Measurements from ENCODE around the gene ABCF2.

Gene ABCF2

DNA sequence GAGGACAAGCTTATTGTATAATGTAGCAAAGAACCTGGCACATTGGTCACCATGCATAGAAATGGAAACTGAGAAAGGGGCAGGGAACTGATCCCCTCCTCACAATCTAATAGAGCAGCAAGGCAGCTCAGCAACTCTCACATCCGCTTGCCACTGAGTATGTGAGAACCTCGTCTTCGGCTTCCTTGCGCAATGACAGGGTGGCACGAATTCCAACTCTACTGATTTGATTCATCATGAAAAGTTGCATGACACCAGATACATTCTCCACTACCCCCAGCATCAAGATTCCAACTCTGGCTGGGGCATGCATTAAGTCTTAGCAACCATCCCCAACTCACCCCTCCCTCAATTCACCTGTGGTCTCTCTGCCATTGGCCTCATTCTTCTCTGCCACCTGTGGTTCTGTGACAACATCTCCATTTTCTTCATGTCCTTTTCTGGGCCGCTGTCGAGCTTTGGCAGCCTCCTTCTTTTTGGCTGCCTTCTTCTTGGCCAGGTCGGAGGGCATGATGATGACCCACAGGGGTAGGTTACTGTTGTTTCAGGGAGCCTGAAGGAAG lies 976 bp downstream of the ABCF2 start:
- DNase-seq (ENCODE audit: low spot score), result no peak

DNA sequence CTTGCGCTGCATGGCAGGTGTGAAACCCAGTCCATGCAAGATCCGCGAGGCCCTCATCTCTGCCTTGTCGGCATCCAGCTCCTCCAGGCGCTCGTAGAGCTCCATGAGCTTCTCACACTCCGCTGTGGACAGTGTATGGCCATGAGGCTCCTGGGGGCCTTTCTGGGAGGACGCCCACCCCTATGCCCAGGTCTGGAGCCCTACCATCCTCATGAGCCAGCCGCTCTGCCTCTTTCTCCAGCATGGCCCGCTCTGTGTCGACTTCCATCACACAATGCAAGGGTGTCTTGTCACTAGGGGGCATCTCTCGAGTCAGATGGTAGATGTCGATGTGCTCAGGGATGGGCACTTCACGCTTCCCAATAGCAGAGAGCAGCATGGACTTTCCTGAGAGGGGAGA lies 3.3 kb downstream of the ABCF2 start:
- DNase-seq (ENCODE audit: low spot score), result no peak

DNA sequence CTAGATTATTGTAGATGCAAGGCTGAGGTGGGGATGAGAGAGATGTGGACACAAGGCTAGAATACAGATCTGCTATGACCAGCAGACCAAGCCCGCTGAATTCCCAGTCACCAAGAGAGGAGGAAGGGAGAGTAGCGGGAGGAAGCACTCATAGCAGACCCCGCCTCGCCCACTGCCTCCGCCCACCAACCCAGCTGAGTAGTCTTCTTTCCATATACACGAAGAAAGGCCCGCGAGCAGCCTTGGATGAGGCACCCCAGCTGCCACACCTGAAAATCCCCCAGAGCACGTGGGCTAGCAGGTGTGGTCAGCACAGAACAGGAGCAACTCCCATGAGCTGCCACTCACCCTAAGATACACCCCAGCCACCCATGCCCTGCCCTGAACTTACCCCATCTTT lies 8.8 kb downstream of the ABCF2 start:
- no peak for DNase-seq (ENCODE audit: low spot score)

DNA sequence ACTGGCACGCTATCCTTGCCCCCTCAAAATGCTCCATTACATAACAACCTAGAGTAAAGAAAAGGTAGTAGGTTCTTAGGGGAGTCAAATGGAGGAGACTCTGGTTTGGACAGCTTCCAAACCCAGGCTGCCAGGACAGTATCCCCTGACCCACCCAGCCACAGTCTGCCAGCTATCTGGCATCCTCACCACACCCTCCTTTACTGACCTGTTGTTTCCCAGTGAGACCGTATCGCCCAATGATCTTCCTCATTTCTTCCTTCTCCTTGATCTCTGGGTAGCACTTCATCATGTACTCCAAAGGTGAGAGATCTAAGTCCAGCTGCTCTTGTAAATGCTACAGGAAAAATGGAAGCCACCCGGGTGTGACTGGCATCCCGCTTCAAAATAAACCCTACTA lies 11.6 kb downstream of the ABCF2 start:
- DNase-seq (ENCODE audit: low spot score), result no peak

DNA sequence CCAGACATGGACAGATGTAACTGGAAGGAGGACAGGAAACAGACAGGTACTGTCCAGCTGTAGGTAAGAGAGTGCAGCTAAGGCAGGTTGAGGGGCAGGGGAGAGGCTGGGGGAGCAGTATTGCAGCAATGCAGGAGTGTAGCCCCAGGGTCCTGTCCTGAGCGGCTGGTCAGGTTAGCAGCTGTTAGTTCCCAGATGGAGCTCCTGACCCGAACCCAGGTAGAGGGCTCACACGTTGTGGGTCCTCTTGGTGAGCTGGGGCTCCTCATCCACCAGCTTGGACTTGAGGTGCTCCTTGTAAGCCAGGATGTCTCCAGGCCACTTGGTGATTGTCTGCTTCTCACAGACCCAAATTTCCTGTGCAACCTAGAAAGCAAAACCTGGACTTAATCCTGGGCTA lies 13.2 kb downstream of the ABCF2 start:
- no peak for DNase-seq (ENCODE audit: low spot score)

DNA sequence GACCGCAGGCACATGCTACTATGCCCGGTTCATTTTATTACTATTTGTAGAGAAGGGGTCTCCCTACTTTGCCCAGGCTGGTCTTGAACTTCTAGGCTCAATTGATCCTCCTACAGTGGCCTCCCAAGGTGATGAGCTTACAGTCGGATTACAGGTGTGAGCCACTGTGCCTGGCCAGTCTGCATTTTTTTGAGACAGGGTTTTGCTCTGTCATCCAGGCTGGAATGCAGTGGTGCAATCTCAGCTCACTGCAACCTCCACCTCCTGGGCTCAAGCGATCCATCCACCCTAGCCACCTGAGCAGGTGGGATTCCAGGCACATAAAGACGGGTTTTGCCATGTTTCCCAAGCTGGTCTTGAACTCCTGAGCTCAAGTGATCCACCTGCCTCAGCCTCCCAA lies 14.4 kb downstream of the ABCF2 start:
- DNase-seq (ENCODE audit: low spot score), result no peak

DNA sequence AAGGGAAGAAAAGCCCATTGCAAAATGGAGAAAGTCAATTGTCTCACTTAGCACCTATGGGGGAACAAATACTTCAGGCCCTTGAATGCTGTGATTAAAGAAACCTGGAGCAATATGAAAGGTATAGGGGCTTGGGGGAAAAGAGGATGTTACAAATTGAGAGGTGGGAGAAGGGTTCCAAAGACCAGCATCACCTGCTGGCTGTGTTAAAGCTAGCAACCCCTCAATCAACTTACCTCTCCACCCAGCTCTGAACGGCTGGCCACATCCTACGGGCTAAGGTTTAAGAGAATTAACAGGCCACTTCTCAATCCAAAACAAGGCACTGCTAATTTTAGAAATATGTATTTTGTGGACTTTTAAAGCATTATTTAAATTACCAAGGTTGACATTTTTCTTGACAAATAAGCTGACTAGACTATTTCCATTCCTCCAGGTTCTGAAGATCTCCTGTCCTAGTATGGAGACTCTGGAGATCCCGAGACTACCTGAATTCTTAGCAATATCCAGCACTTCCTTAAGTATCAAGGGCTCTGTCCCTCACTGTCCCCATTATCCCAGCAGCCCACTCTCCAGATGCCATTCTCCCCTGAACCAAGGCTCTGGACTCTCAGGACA lies 15.7 kb downstream of the ABCF2 start:
- DNase-seq (ENCODE audit: low spot score), result no peak

DNA sequence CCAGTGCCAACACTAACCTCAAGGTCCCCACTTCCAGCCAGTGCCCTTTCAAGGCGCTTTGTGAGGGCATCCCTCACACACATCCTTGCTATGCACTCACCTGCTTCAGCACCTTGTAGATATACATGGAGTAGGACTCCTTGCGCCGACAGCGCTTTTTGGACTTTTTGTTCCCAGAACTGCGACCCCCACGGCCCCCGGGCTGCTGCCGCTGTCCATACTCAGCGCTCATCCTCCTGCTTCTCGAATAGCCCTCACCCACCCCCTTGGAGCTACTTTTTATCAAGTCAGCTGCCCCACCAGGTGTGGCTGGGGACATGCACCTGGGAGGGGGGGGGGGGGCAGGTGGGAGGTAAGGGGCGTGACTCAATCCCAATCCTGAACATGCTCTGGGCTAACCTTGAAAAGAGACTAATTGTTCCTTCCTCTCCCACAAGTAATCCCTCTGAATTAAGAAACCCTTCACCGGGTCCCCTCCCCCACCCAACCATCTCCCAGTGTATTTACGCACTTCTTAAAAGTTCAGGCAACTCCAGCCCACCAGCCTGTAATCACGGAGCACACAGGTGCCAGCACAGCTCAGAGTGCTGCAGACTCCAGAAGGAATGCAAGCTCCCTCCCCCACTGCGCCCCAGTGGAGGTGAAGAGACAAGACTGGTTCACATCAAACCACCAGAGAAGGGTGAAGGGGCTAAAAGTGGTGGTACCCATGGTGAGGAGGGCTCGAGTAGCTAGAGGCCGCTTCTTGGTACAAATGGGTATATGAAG lies 16.7 kb downstream of the ABCF2 start, which contains the start of gene H2BK1:
Gene H2BK1 (minus strand): TSS at position 402 of the 768 bp plus-strand sequence. CDS start 170 bp downstream, at position 232.
- DNase-seq (ENCODE audit: low spot score), result no peak

DNA sequence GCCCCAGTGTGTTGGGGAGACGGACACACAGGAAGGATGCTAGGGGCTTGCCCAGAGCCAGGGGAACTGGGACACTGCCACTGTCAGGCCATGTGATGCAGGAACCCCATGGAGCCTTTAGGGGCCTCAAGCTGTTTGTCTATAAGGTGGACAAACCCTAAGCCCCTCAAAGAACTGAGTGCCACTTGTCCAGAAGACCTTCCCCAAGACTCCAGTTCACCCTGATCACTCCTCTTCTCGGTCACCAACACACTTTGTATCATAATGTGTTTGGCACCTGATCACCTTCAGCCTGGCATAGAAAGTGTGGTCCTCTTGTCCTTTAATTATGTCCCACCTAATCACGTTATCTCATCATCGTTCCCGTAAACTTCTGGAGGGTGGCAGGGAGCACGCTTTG lies 17.4 kb downstream of the ABCF2 start:
- no peak for DNase-seq (ENCODE audit: low spot score)

DNA sequence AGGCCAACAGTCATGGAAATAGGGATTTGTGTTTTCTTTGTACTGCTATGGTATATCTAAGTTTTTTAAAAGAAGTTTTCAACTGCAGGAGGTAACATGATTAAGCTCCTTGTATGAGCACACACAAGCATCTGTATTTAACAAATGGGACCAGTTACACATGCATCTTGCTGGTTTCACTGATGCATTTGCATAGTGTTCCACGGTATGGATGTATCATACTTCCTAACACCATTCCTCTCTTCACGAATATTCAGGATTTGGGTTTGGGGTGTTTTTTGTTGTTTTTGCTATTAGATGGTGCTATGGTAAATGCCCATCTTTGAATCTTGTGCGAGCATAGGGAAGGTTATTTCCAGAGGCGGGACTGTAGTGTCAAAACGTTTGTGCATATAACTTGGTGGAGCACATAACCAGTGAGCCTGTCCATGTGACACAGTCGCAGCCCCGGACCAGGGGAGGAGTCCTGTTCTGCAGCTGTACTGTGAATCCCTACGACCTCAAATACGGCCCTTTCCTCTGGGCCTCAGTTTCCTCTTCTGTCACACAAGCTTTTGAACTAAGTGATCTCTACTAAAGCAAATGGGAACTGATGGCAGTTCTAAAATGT lies 18.6 kb downstream of the ABCF2 start:
- DNase-seq (ENCODE audit: low spot score), result no peak

DNA sequence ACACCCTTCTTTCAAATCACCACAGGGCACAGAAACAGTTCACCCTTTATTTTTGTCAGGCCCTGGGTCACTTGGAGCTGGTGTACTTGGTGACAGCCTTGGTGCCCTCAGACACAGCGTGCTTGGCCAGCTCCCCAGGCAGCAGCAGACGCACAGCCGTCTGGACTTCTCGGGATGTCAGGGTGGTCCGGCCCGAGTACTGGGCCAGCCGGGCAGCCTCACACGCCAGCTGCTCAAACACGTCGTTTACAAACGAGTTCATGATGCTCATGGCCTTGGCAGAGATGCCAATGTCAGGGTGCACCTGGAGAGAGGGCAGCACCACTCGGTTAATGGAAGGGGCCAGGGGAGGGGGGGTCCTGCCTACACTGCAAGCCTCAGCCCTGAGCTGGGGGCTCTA lies 19.2 kb downstream of the ABCF2 start:
- DNase-seq (ENCODE audit: low spot score), result no peak

DNA sequence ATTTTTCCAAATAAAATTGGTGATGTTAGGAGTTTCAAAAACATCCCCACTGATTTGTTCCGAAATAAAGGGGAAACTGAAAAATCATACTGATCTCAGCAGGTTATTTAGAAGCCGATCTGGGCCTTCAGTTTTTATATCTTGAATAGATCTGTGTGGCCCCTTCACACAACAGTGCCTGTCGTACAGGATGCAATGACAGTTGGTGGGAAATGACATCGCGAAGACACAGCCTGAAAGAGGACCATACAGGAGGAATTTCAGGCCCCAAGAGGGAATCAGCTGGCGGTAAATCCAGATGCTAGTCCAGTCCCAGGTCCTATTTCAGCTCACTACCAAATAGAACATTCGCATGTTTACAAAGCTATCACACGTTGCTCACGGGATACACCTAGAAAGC lies 19.7 kb downstream of the ABCF2 start:
- DNase-seq (ENCODE audit: low spot score), result no peak

DNA sequence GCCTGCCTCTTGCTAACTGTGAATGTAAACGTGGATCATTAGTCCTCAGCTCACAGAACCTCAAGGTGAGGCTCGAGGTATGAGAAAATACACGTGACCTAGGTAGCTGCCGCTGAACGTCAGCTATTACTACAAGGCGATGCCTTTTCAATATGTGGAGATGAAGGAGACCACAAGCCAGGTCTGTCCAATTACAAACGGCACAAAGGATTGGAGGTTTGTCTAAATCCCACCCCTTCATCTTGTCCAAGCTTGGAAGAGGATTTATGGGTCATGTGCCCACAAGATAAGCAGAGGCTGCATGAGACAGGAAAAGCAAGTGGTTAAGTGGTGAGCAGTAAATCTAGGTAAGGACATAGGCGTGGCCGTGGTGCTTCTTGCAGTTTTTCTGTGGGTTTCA lies 20.1 kb downstream of the ABCF2 start:
- DNase-seq (ENCODE audit: low spot score), result no peak

DNA sequence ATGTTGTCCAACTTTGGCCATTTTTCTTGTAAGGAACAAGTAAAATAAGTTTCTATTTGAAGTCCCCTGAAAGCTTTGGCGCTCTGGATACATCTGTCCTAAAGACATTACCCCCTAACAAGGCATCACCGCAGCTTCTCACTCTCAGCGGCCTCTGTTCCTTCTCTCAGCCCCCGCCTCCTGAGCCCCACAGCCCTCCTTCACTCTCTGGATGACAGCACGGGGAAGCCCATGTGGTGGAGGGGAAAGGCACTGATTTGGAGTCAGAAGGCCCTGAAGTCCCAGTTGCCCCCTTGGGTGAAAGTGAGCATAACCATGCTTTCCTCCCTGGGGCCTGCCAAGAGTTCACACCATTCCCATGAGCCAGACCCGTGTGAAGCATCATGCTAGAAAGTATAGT lies 21.3 kb downstream of the ABCF2 start:
- no peak for DNase-seq (ENCODE audit: low spot score)

DNA sequence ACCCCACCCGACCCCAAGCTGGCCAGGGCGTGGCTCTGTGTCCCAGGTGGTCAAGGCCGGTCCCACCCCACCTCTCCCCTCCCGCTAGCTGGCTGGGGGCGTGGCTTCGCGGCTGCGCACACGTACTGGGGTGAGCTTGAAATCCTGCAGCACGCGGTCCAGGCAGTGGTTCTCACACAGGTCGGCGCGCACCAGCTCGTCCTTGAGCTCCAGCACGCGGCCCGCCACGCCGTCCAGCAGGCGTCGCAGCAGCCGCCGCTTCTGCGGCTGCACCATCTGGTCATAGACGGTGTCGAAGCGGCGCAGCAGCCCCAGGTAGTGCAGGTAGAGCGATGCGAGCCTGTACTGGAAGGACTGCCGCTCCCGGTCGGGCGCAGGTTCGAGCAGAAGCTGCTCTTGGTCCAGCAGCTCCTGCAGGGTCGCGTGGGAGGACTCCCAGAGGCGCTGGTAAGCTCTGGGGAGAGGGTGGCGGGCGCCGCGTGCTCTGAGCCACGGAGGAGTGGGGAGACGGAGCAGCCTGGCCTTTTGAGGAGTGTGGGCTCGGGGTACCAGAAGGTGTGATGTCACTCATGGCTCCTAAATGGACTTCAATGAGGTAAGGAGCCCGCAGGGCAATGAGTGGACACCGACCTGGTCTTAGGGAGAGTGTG lies 22.5 kb downstream of the ABCF2 start:
- DNase-seq (ENCODE audit: low spot score), result no peak

DNA sequence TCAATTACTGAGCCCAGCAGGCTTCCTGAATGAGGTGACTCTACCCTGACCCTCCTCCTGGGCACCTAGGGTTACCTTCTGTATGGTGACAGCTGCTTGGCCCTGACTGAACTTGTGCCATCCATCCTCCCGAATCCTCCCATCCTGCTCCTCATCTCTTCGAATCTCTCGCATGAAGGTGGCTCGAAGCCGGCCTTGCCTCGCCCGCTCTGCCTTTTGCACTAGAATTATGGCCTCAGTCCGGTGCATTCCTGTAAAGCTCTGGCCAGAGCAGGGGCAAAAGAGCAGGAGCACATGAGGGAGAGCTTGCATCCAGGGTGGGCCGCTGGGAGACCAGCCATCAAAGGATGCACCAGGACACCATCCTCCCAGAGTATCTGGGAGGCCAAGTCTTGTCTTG lies 24.2 kb downstream of the ABCF2 start:
- no peak for DNase-seq (ENCODE audit: low spot score)

DNA sequence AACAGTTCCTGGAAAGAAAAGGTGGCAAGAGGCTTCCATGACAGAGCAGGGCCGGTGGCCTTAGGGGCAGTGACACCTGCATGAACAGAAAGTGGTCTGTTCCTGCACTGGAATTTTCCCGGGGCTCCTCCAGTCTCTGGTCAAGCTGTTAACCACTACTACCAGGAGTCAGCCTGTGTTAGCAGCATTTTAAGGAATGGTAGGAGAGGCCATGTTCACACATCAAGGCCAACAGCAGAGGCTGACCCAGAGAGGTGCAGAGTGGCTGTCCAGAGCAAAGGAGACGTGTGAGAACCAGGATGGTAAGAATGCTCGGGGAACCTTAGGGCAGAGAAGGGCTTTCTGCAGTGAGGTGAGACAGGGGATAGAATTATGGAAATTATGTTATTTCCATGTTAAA lies 25.3 kb downstream of the ABCF2 start:
- DNase-seq (ENCODE audit: low spot score), result no peak

DNA sequence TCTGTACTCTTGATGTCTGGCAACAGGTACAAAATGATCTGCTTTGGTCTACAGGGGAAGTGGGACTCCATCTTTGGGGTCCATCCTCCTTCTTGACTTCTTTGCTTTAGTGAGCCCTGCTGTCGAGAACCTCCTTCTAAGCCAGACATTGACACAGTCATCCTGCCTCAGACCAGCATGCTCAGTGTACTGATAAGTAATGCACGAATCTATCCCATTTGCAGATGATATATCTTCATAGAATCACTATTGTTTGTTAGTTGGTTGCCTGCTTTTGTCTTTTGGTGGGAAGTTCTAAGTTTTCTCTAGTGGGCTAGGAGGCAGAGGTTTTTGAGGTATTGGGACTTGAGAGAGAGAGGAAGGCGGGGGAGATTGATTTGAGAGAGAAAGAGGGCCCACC lies 25.7 kb downstream of the ABCF2 start:
- no peak for DNase-seq (ENCODE audit: low spot score)

DNA sequence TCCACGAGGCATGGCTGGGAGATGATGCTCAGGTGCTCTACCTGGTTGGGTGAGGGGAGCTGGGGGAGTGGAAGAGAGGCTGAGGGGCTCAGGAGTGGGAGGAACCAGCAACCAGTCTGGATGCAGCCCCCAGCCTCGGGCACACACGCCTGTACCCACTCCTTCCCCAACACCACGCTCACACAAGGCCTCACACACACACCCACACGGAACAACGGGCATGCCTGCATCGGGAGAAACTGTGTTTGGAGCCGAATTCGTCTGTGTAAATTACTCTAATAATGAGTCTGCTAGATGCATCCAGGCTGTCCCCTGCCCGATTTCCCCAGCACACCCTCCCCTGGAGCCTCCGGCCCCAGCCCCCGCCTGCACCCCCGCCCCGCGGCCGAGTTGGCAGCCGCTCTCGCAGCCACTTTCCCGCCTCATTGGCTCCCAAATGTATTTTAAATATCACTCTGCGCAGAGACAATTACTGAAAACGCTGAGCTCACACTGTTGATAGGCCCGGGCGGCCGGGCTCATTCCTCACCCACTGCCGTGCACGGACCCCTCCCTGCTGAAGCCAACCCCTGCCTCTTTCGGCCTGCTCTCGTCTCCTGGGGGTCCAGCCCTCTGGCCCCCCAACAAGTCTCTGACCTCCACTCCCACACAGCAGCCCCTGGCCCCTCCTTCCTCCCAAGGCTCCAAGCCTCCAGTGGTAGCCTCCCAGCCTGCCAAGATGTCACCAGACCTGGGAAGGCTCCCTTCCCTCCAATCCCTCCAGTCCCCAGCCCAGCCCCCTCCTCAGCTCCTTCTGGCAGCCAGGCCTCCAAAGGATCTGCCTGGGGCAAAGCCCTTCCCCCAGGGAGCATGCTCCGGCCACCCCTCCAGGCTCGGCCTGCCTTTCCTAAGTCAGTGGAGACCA lies 27.8 kb downstream of the ABCF2 start:
- no peak for DNase-seq (ENCODE audit: low spot score)

DNA sequence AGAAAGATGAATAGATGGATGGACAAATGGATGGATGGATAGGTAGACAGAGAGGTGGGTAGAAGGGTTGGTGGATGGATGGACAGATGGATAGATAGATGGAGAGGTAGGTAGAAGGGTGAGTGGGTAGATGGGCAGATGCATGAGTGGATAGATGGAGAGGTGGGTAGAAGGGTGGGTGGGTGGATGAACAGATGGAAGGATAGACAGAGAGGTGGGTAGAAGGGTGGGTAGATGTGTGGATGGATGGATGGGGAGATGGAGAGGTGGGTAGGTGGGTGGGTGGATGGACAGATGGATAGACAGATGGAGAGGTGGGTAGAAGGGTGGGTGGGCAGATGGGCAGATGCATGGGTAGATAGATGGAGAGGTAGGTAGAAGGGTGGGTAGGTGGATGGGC lies 29.1 kb downstream of the ABCF2 start:
- no peak for DNase-seq (ENCODE audit: low spot score)

DNA sequence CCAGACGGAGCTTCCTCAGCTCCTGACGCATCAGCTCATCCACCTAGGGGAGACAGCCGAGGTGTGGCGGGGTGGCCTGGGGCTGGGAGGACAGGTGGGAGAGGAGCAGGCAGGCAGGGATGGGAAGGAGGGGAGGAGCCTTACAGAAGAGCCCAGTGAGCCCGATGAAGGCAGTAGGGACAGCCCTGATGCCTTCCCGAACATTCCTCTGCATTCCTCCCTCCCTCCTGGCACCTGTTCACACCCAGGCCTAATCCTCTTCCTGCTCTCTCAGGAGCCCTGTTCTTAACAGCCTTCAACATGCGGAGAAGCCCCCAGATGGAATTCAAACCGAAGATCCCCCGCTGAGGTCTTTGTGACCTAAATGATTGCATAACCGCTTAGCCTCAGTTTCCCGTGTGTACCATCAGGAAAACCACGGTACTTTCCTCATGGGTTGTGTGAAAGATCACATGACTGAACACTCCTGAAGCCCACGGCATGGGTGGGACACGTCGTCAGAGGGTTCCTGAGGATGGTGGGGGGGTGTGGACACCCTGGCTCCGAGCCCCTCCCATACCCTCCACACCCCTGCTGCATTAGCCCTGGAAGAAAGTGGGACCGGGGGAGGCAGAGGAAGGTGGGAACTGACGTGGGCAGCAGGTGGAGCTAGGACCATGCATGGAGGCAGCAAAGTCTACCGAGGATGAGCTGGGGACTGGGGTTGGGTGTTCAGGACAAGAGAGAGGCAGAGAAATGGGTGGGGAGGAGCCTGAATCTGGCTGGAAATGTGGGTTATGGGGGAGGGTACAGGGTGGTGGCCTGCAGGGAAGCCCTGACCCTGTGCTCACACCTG lies 31.2 kb downstream of the ABCF2 start:
- no peak for DNase-seq (ENCODE audit: low spot score)

Measured in cerebellar cortex (tissue), 1 donor.